ENCODE measurements around the gene SERPINE1.

SERPINE1 gene

GRCh38 chr7:101133621-101134398 lies 6.9 kb downstream of the SERPINE1 start:
- H3K4me3 ChIP-seq (replicated peaks; ENCODE audit: low read depth, low read length), result no peak overlapping the region
- no peak for TF ChIP-seq CTCF (IDR thresholded peaks at IDR 0.05; ENCODE audit: insufficient read depth, low read length, poor library complexity, severe bottlenecking)
- no peaks in the 10 kb centered on the region for H3K36me3 ChIP-seq (ENCODE audit: control insufficient read depth, insufficient read depth, low read length)
- DNase-seq (ENCODE audit: extremely low read depth, insufficient read length), result no peak
- H3K27me3 ChIP-seq (replicated peaks; ENCODE audit: control insufficient read depth, insufficient read depth, low read length), result no peaks in the 10 kb centered on the region; the same call in 1 of the 2 replicates

GRCh38 chr7:101134399-101134980 lies 7.6 kb downstream of the SERPINE1 start:
- H3K36me3 ChIP-seq (ENCODE audit: control insufficient read depth, insufficient read depth, low read length), result no peaks in the 10 kb centered on the region
- no peaks in the 10 kb centered on the region; the same call in 1 of the 2 replicates for H3K27me3 ChIP-seq (replicated peaks; ENCODE audit: control insufficient read depth, insufficient read depth, low read length)
- no peak overlapping the region for H3K4me3 ChIP-seq (replicated peaks; ENCODE audit: low read depth, low read length)
- no peak for DNase-seq (ENCODE audit: extremely low read depth, insufficient read length)
- no peak for TF ChIP-seq CTCF (IDR thresholded peaks at IDR 0.05; ENCODE audit: insufficient read depth, low read length, poor library complexity, severe bottlenecking)

- H3K36me3 ChIP-seq (ENCODE audit: control insufficient read depth, insufficient read depth, low read length), result no peaks in the 10 kb centered on the region
- no peaks in the 10 kb centered on the region; the same call in 1 of the 2 replicates for H3K27me3 ChIP-seq (replicated peaks; ENCODE audit: control insufficient read depth, insufficient read depth, low read length)
- no peak for DNase-seq (ENCODE audit: extremely low read depth, insufficient read length)
- no peak for TF ChIP-seq CTCF (IDR thresholded peaks at IDR 0.05; ENCODE audit: insufficient read depth, low read length, poor library complexity, severe bottlenecking)
- no peak overlapping the region for H3K4me3 ChIP-seq (replicated peaks; ENCODE audit: low read depth, low read length)
These were observed 10.8 kb downstream of the SERPINE1 start for GRCh38 chr7:101137651-101138212.

GRCh38 chr7:101138213-101138870 lies 11.4 kb downstream of the SERPINE1 start:
- TF ChIP-seq CTCF (IDR thresholded peaks at IDR 0.05; ENCODE audit: insufficient read depth, low read length, poor library complexity, severe bottlenecking), result peak; percentile 92
- DNase-seq (ENCODE audit: extremely low read depth, insufficient read length), result peak; percentile 76
- Histone ChIP-seq H3K36me3 (ENCODE audit: control insufficient read depth, insufficient read depth, low read length) (no peaks in the 10 kb centered on the region), H3K4me3 (replicated peaks; ENCODE audit: low read depth, low read length) (peak overlapping the region; percentile 19; the same call in 1 of the 2 replicates), H3K27me3 (replicated peaks; ENCODE audit: control insufficient read depth, insufficient read depth, low read length) (no peaks in the 10 kb centered on the region; the same call in 1 of the 2 replicates)

- no peak for DNase-seq (ENCODE audit: extremely low read depth, insufficient read length)
- H3K4me3 ChIP-seq (replicated peaks; ENCODE audit: low read depth, low read length), result no peak overlapping the region
- no peaks in the 10 kb centered on the region; the same call in 1 of the 2 replicates for H3K27me3 ChIP-seq (replicated peaks; ENCODE audit: control insufficient read depth, insufficient read depth, low read length)
- no peak for TF ChIP-seq CTCF (IDR thresholded peaks at IDR 0.05; ENCODE audit: insufficient read depth, low read length, poor library complexity, severe bottlenecking)
- no peaks in the 10 kb centered on the region for H3K36me3 ChIP-seq (ENCODE audit: control insufficient read depth, insufficient read depth, low read length)
These were observed 13.4 kb downstream of the SERPINE1 start for GRCh38 chr7:101140339-101140699.
